GDM1 (cell line): Measurements from ENCODE around the gene PALM3.
"Not testable (repeated sequence)": the region's sequence is repeated elsewhere in the genome, so short reads cannot be mapped to it uniquely, and the experiment has no call there.

Source experiments
- DNase-seq: peaks from one replicate; lab custom pipeline; 2025; lab: John Stamatoyannopoulos, UW

PALM3 gene

DNA sequence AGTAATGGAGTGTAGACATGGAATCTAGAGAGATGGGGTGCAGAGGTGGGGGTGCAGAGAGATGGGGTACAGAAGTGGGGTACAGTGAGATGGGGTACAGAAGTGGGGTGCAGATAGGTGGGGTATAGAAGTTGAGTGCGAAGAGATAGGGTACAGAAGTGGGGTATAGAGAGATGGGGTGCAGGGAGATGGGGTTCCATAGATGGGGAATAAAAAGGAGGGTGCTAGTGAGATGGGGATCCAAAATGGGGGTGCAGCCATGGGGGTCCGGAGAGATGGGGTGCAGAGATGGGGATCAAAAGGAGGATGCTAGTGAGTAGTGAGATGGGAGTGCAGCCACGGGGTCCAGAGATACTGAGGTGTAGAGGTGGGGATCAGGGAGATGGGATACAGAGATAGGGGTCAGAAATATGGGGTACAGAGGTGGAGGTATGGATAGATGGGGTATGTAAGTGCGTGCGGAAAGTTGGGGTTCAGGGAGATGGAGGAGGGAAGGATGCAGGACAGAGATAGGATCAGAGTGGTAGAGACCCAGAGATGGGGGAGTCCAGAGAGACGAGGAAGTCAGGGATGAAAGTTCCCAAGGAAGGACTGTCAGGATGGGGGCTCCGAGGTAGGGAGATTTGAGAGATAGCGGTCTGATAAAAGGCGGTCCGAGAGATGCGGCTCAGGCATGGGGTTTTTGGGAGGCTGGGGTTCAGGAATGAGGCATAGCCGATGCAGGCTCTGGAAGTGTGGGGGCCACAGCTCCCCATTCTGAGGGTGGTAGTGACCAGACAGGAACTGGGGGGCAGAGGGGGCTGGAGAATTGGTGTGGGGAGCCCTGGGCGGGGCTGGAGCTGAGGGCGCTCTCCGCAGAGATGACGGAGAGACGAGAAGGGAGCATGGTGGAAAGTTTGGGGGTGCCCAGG is 3.4 kb downstream of the PALM3 start:
- DNase-seq = no peak

DNA sequence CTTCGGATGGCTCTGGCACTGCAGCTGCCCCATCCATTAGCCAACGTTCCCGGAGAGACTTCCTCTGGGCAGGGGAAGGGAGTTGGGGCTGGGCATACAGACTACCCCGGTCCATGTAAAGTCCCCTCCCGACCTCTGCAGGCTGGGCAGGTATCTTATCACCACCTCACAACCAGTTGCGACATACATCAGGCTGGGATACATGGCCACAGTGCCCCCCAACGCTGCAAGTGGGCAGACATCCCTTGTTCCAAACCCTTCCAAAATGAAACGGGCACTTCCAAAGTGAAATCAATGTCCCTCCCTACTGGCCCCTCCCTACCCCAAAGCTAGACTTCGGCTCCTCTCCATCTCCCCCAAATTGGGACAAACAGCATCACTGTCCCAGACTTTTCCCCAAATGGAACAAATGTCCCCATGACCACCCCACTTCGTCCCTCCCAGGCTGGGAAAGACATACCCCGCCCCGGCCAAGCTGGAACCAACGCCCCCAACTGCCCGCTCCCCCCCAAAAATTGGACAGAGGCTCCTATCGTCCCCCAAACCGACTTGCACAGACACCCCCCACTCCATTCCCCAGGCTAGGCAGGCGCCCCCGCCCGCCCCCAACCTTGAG is 5.0 kb downstream of the PALM3 start:
- DNase-seq = no peak

DNA sequence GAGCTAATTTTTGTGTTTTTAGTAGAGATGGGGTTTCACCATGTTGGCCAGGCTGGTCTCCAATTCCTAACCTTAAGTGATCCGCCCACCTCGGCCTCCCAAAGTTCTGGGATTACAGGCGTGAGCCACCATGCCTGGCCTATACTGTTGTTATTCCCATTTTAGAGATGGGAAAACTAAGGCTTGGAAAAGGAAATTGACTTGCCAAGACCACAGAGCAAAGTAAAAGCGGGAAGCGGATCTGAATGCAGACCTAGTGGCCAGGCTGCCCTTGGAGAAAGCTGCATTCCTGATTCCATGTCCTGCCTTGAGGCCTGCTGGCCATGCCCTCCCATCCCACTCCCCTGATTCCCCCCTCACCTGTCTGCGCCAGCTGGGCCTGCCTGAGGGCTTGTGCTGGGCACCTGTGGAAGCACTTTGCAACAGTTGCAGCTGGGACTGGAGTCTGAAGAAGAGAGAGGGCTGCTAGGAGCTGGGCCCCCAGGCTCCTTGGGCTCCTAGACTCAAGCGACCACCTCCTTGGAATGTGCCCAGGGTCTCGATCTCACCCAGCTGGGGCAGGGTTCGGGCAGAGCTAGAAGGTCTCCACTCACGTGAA is 5.7 kb downstream of the PALM3 start:
- DNase-seq = no peak

DNA sequence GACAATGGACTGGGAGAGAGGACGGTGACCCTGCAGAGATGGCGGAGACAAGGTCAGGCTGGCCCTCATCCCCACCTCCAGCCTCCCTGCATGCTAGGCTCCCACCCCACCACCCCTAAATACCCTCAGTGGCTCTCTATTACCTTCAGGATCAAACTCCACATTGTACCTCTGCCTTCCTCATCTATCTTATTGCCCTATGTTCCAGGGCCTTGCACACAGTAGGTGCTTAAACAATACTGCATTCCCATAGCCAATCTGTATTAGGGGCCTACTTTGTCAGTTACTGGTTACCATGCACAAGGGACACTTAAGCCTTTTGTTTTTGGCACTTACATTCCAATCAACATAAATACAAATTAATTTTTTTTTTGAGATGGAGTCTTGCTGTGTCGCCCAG is 6.5 kb downstream of the PALM3 start:
- DNase-seq = no peak

DNA sequence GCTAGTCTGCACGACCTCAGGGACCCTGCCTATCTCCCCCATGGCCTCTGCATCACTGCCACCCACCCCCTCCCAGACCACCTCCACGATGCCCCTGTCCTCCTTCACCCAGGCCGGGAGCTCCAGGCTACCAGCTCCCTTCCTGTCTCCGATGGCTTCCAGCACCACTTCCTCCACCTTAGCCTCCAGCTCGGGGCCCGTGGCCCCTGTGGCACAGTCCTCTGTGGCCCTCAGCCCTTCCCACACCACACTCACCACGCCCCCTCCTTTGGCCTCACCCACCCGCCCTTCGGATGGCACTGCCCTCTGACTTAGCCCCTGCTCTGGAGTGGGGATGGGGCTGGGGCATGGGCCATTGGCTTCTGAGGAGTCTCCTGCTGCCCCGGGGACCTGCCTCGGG is 7.2 kb downstream of the PALM3 start:
- DNase-seq = no peak

DNA sequence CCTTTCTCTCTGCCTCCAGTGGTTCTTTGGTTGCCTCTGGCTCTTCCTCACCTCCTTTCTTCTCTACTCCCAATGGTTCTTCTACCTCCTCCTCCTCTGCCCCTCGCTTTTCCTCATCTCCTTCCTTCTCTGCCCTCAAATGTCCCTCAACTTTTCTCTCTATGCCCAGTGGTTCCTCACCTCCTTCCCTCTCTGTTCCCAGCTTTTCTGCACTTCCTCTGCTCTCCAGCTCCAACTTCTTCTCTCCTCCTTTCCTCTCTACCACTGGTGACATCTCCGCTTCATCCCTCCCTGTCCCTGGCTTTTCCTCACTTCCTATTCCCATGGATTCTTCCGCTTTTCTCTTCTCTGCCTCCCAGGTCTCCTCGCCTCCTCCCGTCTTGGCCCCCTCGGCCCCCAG is 7.8 kb downstream of the PALM3 start:
- DNase-seq = no peak

DNA sequence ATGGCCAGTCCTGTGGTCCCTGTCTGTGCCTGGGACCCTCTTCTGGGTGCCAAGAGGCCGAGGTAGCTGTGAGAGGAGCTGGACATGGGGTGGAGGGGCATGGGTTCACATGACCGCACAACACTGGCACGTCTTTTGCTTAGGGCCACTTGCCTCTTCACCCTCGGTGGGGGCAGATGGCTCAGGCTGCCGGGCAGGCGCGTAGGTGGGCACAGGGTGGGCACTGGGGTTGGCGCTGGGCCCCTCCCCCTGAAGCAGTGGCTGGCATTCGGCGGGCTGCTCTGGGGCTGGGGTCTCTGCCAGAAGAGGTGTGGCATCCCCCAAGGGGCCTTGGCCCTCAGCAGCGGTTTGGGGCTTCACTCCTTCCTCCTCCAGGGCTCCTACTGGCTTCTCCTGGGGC is 8.4 kb downstream of the PALM3 start:
- DNase-seq = no peak

DNA sequence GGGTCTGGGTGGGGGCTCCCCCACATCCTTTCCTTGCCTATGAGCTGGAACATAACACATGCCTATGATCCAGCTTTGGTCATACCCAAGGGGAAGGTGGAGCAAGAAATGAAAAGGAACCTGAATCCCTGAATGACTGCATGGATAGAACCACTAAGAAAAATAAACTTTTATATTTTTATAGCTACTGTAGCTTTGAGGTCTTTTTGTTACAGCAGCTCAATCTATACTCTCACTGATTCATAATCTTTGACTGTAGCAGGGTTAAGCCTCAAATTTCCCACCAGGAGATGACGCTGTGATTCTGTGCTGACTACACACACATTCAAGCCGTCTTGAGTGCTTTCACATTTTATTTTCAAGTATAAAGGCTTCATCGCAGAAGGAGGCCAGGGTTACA is 8.8 kb downstream of the PALM3 start:
- no peak for DNase-seq

DNA sequence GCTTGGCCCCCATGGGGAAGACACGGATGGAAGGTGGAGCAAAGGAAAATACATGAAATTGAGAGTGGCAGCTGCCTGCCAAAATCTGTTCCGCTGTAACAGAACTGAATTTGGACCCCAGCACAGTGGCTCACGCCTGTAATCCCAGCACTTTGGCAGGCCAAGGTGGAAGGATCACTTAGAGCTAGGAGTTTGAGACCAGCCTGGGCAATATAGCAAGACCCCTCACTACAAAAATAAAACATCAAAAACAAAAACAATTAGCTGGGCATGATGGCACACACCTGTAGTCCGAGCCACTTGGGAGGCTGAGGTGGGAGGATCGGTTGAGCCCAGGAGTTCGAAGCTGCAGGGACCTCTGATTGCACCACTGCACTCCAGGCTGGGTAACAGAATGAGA is 9.4 kb downstream of the PALM3 start:
- no peak for DNase-seq

DNA sequence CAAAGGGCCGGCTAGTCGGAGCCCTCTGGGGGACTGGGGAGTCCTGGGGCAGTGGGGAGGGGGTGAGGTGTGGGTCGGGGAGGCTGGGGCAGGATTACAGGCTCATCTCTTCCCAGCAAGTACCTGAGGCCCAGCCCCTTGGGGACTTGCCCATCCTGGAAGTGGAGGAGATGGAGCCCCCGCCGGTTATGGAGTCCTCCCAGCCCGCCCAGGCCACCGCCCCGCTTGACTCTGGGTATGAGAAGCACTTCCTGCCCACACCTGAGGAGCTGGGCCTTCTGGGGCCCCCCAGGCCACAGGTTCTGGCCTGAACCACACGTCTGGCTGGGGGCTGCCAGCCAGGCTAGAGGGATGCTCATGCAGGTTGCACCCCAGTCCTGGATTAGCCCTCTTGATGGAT is 9.9 kb downstream of the PALM3 start:
- no peak for DNase-seq

DNA sequence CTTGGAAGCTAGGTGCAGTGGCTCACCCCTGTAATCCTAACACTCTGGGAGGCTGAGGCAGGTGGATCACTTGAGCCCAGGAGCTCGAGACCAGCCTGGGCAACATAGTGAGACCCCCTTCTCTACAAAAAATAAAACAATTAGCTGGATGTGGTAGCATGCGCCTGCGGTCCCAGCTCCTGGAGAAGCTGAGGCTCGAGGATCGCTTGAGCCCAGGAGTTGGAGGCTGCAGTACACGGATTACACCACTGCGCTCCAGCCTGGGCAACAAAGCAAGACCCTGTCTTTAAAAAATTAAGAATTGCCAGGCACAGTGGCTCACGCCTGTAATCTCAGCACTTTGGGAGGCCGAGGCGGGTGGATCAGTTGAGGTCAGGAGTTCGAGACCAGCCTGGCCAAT is 10.9 kb downstream of the PALM3 start:
- not testable (repeated sequence) for DNase-seq

DNA sequence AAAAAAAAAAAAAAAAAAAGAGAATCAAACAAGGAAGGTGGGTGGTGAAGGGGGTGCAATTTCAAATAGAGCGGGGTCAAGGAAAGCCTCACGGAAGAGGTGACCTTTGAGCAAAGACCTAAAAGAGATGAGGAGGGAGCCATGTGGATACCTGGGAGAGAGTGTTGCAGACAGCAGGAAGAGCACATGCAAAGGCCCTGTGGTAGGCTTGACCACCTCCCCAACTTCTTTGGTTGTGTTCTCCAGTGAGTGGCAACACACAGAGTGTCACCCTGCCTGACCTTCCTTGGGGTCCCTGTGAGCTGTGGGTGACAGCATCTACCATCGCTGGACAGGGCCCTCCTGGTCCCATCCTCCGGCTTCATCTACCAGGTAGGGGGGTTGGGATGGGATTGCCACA is 11.4 kb downstream of the PALM3 start:
- DNase-seq = no peak

DNA sequence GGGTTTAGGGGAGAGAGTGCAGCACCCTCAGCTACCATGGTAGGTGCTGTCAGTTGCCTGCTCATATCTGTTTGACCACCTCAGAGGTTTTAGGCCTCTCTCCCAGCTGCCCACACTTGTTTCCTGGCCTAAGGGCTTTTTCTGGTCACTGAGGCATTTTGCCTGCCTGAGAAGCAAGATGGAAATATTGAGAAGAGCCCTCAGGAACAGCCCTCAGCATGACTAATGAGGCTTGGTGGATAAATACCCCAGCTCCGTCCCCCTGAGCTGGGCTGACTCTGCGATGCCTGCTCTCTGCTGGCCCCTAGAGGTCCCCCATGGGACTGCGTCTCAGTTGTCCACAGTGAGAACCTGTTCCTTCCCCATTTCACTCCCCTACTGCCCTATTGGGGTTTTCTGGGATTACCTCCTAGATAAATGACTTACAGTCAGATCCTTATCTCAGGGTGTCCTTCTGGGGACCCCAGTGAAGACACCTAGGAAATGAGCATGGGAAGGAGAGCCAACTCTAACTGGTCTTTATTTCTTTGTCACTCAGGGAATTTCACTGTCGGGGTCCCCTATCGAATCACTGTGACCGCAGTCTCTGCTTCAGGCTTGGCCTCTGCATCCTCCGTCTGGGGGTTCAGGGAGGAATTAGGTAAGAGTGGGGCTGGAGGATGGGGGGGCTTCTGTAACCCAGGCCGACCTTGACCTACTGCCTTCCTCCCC is 13.3 kb downstream of the PALM3 start:
- DNase-seq = peak; percentile 22

DNA sequence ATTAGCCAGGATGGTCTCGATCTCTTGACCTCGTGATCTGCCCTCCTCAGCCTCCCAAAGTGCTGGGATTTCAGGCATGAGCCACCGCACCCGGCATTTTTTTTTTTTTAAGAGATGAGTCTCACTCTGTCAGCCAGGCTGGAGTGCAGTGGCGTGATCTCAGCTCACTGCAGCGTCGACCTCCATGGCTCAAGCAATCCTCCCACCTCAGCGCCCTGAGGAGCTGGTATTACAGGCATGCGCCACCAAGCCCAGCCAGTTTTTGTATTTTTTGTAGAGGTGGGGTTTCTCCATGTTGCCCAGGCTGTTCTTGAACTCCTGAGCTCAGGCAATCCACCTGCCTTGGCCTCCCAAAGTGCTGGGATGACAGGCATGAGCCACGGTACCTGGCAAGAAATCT is 14.0 kb downstream of the PALM3 start:
- not testable (repeated sequence) for DNase-seq

DNA sequence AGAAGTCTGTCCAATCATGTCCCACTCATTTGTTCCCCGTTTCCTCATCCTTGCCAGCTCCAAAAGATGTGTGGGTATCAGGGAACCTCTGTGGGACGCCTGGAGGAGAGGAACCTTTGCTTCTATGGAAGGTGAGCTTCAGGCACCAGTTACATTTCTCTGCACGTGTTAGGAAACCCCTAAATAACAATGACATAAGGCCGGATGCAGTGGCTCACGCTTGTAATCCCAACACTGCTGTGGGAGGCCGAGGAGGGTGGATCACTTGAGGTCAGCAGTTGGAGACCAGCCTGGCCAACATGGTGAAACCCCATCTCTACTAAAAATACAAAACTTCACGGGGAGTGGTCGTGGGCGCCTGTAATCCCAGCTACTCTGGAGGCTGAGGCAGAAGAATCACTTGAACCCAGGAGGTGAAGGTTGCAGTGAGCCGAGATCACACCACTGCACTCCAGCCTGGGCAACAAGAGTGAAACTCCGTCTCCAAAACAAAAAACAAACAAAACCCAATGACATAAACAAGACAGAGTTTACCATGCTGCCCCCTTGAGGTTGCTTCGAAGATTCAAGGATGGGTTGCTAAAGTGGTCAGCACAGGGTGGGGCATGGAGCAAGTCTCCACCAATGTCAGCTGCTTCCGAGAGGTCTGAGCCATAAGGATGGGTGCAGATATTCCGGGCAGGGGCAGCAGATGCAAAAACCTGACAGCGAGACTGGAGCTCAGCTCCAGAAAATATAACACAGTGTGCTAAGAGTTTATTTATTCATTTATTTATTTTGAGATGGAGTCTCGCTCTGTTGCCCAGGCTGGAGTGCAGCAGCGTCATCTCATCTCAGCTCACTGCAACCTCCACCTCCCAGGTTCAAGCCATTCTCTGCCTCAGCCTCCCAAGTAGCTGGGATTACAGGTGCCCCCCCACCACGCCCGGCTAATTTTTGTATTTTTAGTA is 18.9 kb downstream of the PALM3 start:
- DNase-seq = not testable (repeated sequence)

DNA sequence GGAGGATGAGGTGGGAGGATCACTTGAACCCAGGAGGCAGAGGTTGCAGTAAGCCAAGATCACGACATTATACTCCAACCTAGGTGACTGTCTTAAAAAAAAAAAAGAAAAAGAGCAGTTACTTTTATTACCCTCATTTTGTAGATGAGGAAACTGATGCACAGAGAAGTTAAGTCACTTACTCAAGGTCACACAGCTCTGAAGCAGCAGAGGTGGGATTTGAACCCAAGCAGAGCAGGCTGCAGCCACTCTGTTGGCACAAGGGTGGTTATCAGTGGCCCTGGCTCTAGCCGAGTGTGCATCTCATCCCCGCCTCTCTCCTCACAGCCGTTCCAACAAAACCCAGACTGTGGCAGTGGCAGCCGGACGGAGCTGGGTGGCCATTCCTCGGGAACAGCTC is 22.7 kb downstream of the PALM3 start:
- DNase-seq = no peak

DNA sequence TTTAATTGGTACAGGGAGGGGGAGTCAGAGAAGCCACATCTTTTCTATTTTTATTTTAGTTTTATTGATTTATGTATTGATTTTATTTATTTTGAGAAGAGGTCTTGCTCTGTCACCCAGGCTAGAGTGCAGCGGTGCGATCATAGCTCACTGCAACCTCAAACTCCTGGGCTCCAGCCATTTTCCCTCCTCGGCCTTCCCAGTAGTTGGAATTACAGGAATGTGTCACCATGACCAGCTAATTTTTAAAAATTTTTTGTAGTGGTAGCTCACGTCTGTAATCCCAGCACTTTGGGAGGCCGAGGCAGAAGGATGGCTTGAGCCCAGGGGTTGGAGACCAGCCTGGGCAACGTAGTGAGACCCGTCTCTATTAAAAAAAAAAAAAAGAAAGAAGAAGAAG is 26.2 kb downstream of the PALM3 start:
- no peak for DNase-seq

DNA sequence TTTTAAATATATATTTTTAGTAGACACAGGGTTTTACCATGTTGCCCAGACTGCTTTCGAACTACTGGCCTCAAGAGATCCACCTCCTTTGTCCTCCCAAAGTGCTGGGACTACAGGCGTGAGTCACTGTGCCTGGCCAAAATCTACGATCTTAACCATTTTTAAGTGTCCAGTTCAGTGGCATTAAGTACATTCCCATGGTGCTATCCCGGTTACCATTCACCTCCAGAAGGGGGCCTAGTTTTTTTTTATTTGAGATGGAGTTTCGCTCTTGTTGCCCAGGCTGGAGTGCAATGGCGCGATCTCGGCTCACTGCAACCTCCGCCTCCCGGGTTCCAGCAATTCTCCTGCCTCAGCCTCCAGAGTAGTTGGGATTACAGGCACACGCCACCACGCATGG is 26.7 kb downstream of the PALM3 start:
- DNase-seq = not testable (repeated sequence)

DNA sequence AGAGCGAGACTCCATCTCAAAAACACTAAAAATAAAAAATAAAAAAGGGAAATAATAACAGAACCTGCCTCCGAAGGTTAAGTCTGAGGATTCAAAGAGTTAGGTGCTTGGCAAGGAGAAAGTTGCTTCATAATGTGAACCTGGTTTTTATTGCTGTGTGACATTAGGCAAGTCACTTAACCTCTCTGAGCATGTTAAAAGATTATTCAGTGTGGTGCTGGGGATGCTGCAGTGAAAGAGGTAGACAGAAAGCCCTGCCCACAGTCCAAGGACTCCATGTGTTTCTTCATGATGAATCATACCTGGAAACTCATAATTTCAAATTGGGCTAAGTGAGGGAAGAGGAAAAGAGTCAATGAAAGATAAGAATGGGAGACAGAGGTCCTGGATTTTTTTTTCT is 27.9 kb downstream of the PALM3 start:
- no peak for DNase-seq

DNA sequence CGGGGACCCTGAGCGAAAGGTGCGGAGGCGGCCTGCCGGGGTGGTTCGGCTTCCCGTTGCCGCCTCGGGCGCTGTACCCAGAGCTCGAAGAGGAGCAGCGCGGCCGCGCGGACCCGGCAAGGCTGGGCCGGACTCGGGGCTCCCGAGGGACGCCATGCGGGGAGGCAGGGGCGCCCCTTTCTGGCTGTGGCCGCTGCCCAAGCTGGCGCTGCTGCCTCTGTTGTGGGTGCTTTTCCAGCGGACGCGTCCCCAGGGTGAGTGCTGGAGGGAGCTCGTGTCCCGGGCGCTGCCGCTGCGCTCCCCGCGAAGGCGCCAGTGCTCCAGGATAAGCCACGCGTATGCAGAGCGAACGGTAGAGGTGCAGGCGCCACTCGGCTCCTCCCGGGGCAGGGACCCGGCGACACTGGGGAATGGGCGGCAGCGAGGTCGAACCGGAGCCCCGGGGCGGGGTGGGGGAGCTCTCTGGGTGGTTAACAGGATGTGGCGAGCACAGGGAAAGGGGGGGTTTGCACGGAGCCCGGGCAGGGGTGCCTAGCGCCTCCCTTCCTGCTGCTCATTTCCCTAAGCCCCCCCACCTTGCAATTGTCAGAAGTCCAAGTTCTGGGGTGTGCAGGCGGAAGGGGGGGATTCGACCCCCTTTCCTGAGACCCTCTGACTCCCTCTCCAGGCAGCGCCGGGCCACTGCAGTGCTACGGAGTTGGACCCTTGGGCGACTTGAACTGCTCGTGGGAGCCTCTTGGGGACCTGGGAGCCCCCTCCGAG is 30.0 kb downstream of the PALM3 start, which contains the start of gene IL27RA:
TSS of gene IL27RA (plus strand) at position 44 of the 762 bp plus-strand sequence. CDS start at position 155, 111 bp downstream.
- peak; percentile 81 for DNase-seq
